BLaER1 (cell line): ENCODE measurements around the gene ELOVL2.
"Not testable (repeated sequence)": the region's sequence is repeated elsewhere in the genome, so short reads cannot be mapped to it uniquely, and the experiment has no call there.

Experiments used
- H3K27ac ChIP-seq: shearing (Covaris generic); formaldehyde crosslinking; 2 replicates; pipeline ENCODE4 v1.8.1; 2022
- H3K27me3 ChIP-seq: shearing (Covaris generic); formaldehyde crosslinking; 2 replicates; pipeline ENCODE4 v1.8.1; 2022
- H3K36me3 ChIP-seq: shearing (Covaris generic); formaldehyde crosslinking; 2 replicates; pipeline ENCODE4 v1.8.1; 2022
- H3K4me1 ChIP-seq: shearing (Covaris generic); formaldehyde crosslinking; 2 replicates; pipeline ENCODE4 v1.8.1; 2022
- H3K4me2 ChIP-seq: shearing (Covaris generic); formaldehyde crosslinking; 2 replicates; pipeline ENCODE4 v1.8.1; 2022
- H3K4me3 ChIP-seq: shearing (Covaris generic); formaldehyde crosslinking; 2 replicates; pipeline ENCODE4 v1.8.1; 2022
- H3K9ac ChIP-seq: shearing (Covaris generic); formaldehyde crosslinking; 2 replicates; pipeline ENCODE4 v1.8.1; 2022
- H3K9me3 ChIP-seq: shearing (Covaris generic); formaldehyde crosslinking; 2 replicates; pipeline ENCODE4 v1.8.1; 2022
- H4K20me1 ChIP-seq: shearing (Covaris generic); formaldehyde crosslinking; 2 replicates; pipeline ENCODE4 v1.8.1; 2022
- Cebpa-rat ChIP-seq: shearing (Covaris generic); IDR thresholded peaks from 2 replicates; pipeline ENCODE4 v1.8.1; 2022

The ELOVL2 gene

GRCh38 chr6:10999994-11000393, 44.1 kb downstream of the ELOVL2 start:
- no peaks in the 10 kb centered on the region for H4K20me1 ChIP-seq
- H3K27me3 ChIP-seq: no peaks in the 10 kb centered on the region
- peaks cover 63% of the 10 kb centered on the region for H3K36me3 ChIP-seq
- no peak for TF ChIP-seq Cebpa-rat
- no peak overlapping the region for H3K4me2 ChIP-seq
- no peaks in the 10 kb centered on the region for H3K4me1 ChIP-seq
- no peak overlapping the region for H3K9ac ChIP-seq
- no peak overlapping the region for H3K27ac ChIP-seq
- 0 out of 2 replicates have a peak, but pooled peaks cover 5% of the 10 kb centered on the region for H3K9me3 ChIP-seq
- H3K4me3 ChIP-seq: no peak overlapping the region

GRCh38 chr6:10995114-10995707, 48.9 kb downstream of the ELOVL2 start:
- no peaks in the 10 kb centered on the region for H3K4me1 ChIP-seq
- TF ChIP-seq Cebpa-rat: no peak

GRCh38 chr6:10993896-10994295, 50.2 kb downstream of the ELOVL2 start:
- TF ChIP-seq Cebpa-rat: no peak
- Histone ChIP-seq H3K4me1 (no peaks in the 10 kb centered on the region), H3K9ac (no peak overlapping the region), H3K27ac (no peak overlapping the region), H3K4me3 (no peak overlapping the region), H3K27me3 (no peaks in the 10 kb centered on the region), H3K36me3 (peaks cover 40% of the 10 kb centered on the region), H3K9me3 (no peaks in the 10 kb centered on the region), H4K20me1 (no peaks in the 10 kb centered on the region), H3K4me2 (no peak overlapping the region)

More at GRCh38 chr6:10995114-10995707, 48.9 kb downstream of the ELOVL2 start:
- Histone ChIP-seq H4K20me1 (no peaks in the 10 kb centered on the region), H3K4me3 (no peak overlapping the region), H3K27me3 (no peaks in the 10 kb centered on the region), H3K9ac (no peak overlapping the region), H3K9me3 (no peaks in the 10 kb centered on the region), H3K27ac (no peak overlapping the region), H3K36me3 (peaks cover 40% of the 10 kb centered on the region), H3K4me2 (no peak overlapping the region)

GRCh38 chr6:10991115-10991514, 53.0 kb downstream of the ELOVL2 start:
- H4K20me1 ChIP-seq: no peaks in the 10 kb centered on the region
- H3K27me3 ChIP-seq: no peaks in the 10 kb centered on the region
- H3K9ac ChIP-seq: no peak overlapping the region
- H3K36me3 ChIP-seq: peaks cover 37% of the 10 kb centered on the region
- no peak overlapping the region for H3K27ac ChIP-seq
- H3K4me3 ChIP-seq: no peak overlapping the region
- no peak for TF ChIP-seq Cebpa-rat
- H3K4me1 ChIP-seq: no peaks in the 10 kb centered on the region
- no peak overlapping the region for H3K4me2 ChIP-seq
- H3K9me3 ChIP-seq: no peaks in the 10 kb centered on the region

- Histone ChIP-seq H3K4me2 (no peak overlapping the region), H3K36me3 (peaks cover 28% of the 10 kb centered on the region), H3K27ac (no peak overlapping the region), H3K27me3 (no peaks in the 10 kb centered on the region), H3K4me1 (no peaks in the 10 kb centered on the region), H3K9me3 (no peaks in the 10 kb centered on the region), H4K20me1 (no peaks in the 10 kb centered on the region), H3K9ac (no peak overlapping the region), H3K4me3 (no peak overlapping the region)
- TF ChIP-seq Cebpa-rat: no peak
These were observed 54.5 kb downstream of the ELOVL2 start for GRCh38 chr6:10989587-10989986.

GRCh38 chr6:10984959-10985358, 59.1 kb downstream of the ELOVL2 start:
- H3K4me2 ChIP-seq: not testable (repeated sequence)

GRCh38 chr6:10981409-10981808, 62.7 kb downstream of the ELOVL2 start:
- Histone ChIP-seq H4K20me1 (no peaks in the 10 kb centered on the region), H3K27me3 (no peaks in the 10 kb centered on the region), H3K4me2 (peak overlapping the region; percentile 56), H3K4me3 (no peak overlapping the region), H3K4me1 (peaks cover 18% of the 10 kb centered on the region), H3K36me3 (no peaks in the 10 kb centered on the region), H3K9ac (no peak overlapping the region), H3K27ac (peak overlapping the region; percentile 66), H3K9me3 (no peaks in the 10 kb centered on the region)
- no peak for TF ChIP-seq Cebpa-rat

More at GRCh38 chr6:10984959-10985358, 59.1 kb downstream of the ELOVL2 start:
- H4K20me1 ChIP-seq, H3K27ac ChIP-seq, H3K4me3 ChIP-seq, H3K9ac ChIP-seq, H3K9me3 ChIP-seq, H3K27me3 ChIP-seq: not testable (repeated sequence)
- Histone ChIP-seq H3K36me3 (peaks cover 20% of the 10 kb centered on the region), H3K4me1 (peaks cover 18% of the 10 kb centered on the region)

- Histone ChIP-seq H4K20me1 (no peaks in the 10 kb centered on the region), H3K4me3 (no peak overlapping the region), H3K27ac (no peak overlapping the region), H3K27me3 (no peaks in the 10 kb centered on the region), H3K4me1 (peaks cover 18% of the 10 kb centered on the region), H3K4me2 (no peak overlapping the region), H3K36me3 (no peaks in the 10 kb centered on the region), H3K9me3 (no peaks in the 10 kb centered on the region), H3K9ac (no peak overlapping the region)
- no peak for TF ChIP-seq Cebpa-rat
These were observed 64.5 kb downstream of the ELOVL2 start for GRCh38 chr6:10979603-10980002.

- TF ChIP-seq Cebpa-rat: no peak
- no peaks in the 10 kb centered on the region for H3K36me3 ChIP-seq
- peaks cover 12% of the 10 kb centered on the region for H3K4me1 ChIP-seq
- H3K9me3 ChIP-seq: no peaks in the 10 kb centered on the region
- H4K20me1 ChIP-seq: no peaks in the 10 kb centered on the region
- H3K4me2 ChIP-seq: no peak overlapping the region
- no peak overlapping the region for H3K4me3 ChIP-seq
- H3K27ac ChIP-seq: no peak overlapping the region
- H3K27me3 ChIP-seq: no peaks in the 10 kb centered on the region
- H3K9ac ChIP-seq: no peak overlapping the region
These were observed 66.7 kb downstream of the ELOVL2 start for GRCh38 chr6:10977231-10977968.

GRCh38 chr6:10976571-10976970, 67.5 kb downstream of the ELOVL2 start:
- peaks cover 4% of the 10 kb centered on the region for H3K4me1 ChIP-seq
- no peaks in the 10 kb centered on the region for H3K27me3 ChIP-seq

More at GRCh38 chr6:10976571-10976970, 67.5 kb downstream of the ELOVL2 start:
- Histone ChIP-seq H3K4me2 (no peak overlapping the region), H4K20me1 (no peaks in the 10 kb centered on the region), H3K4me3 (no peak overlapping the region), H3K9ac (no peak overlapping the region), H3K27ac (no peak overlapping the region), H3K9me3 (no peaks in the 10 kb centered on the region), H3K36me3 (no peaks in the 10 kb centered on the region)
- no peak for TF ChIP-seq Cebpa-rat
